ENCODE measurements around the gene ITPR2. TPM values are rescaled to one million over a fixed set of nuclear protein-coding genes. Genes with fewer than 3 reads are reported as not detected.

The ITPR2 gene
- total RNA-seq, 4 donors from 2014 or later, result 42.8 to 62.5 (median 52.1) TPM

DNA sequence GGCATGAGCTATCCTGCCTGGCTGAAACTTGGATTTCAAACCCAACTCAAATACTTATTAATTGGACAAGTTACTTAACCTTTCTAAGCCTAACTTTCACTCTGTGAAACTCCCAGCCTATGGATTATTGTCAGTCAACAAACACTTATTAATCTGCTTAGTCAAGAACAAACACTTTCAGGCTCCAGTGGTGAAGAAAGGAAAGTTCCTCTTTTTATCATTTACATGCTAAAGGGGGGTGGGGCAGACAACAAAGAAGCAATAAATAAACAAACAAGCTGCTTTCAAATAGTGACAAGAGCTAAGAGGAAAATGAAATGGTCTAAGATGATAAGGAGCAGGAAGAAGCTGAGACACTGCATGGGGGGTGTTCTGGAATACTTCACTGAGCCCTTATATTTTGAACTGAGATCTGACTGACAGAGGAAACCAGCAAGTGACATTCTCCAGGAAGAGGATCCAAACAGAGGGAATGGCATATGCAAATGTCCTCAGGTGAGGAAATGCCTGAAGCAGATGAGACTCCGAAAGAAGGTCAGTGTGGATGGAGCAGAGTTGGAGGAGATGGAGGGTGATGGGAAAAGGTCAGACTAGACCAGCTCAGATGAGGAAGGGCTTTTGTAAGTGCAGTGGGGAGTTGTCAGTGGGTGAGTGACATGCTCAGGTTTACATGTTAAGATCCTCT is 259.6 kb downstream of the ITPR2 start:
- intact Hi-C loops (cut with DNase I; ENCODE audit: low total_unique reads), result no loop called here
- no peak for TF ChIP-seq POLR2A (IDR thresholded peaks at IDR 0.05)
- no peak for TF ChIP-seq CTCF (IDR thresholded peaks at IDR 0.05)
- H3K4me3 ChIP-seq (ENCODE audit: low read depth, poor library complexity, severe bottlenecking), result no peak overlapping the region
- 94 to 96% methylated on average over 1 of the region's 1 CpG for WGBS, 2 donors
- no peak for DNase-seq (ENCODE audit: low spot score in 2 of 2)

DNA sequence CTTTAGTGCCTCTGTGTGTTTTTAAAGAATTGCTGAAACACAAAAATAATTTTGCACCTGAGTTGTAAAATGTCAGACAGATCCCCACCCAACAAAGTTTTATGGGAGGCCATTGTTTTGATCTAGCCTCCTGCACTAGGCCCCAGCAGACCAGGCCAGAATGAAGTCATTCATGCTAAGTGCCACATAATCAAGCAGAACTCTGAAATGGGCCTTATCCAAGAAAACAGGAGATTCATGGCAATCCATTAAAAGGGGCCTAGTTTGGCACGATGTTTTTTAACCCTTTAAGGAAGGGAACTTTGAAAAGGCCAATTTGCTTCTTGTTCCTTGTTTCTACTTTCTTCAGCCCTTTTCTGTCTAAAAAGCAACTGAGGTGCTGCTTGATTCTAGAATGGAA is 260.9 kb downstream of the ITPR2 start:
- WGBS, 2 donors, result 36 to 43% methylated on average over 1 of the region's 1 CpG
- H3K4me3 ChIP-seq (ENCODE audit: low read depth, poor library complexity, severe bottlenecking), result no peak overlapping the region
- intact Hi-C loops (cut with DNase I; ENCODE audit: low total_unique reads), result no loop called here
- no peak for DNase-seq (ENCODE audit: low spot score in 2 of 2)
- no peak for TF ChIP-seq CTCF (IDR thresholded peaks at IDR 0.05)
- TF ChIP-seq POLR2A (IDR thresholded peaks at IDR 0.05), result no peak

GRCh38 chr12:26571560-26571959 is 261.4 kb downstream of the ITPR2 start:
- intact Hi-C loops (cut with DNase I; ENCODE audit: low total_unique reads), result no loop called here
- TF ChIP-seq POLR2A (IDR thresholded peaks at IDR 0.05) (no peak), CTCF (IDR thresholded peaks at IDR 0.05) (no peak)
- WGBS, 2 donors, result 89 to 91% methylated on average over 3 of the region's 3 CpGs
- no peak for DNase-seq (ENCODE audit: low spot score in 2 of 2)
- H3K4me3 ChIP-seq (ENCODE audit: low read depth, poor library complexity, severe bottlenecking), result no peak overlapping the region

DNA sequence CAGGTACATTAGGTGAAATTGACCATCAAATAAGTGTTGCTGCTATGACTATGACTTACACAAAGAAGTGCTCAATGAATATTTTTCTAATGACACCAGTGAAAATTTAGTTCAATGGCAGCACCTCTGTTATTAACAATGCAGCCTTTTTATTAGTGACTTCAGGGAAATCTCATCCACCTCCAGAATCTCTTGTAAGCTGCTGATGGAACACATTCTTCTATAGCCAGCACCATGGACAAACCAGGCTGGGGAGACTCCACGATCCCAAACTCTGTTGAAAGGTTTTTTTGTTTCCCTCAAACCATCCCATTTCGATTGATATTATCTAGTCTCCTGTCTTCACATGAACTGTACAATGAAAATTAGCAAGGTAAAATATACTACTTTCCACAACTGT is 265.9 kb downstream of the ITPR2 start:
- DNase-seq (ENCODE audit: low spot score in 2 of 2), result no peak
- H3K4me3 ChIP-seq (ENCODE audit: low read depth, poor library complexity, severe bottlenecking), result no peak overlapping the region
- TF ChIP-seq CTCF (IDR thresholded peaks at IDR 0.05) (no peak), POLR2A (IDR thresholded peaks at IDR 0.05) (no peak)
- 55 to 64% methylated on average over 2 of the region's 2 CpGs for WGBS, 2 donors
- intact Hi-C loops (cut with DNase I; ENCODE audit: low total_unique reads), result no loop called here

- DNase-seq (ENCODE audit: low spot score in 2 of 2), result no peak
- intact Hi-C loops (cut with DNase I; ENCODE audit: low total_unique reads), result no loop called here
- no peak overlapping the region for H3K4me3 ChIP-seq (ENCODE audit: low read depth, poor library complexity, severe bottlenecking)
- TF ChIP-seq CTCF (IDR thresholded peaks at IDR 0.05), result no peak
- no peak for TF ChIP-seq POLR2A (IDR thresholded peaks at IDR 0.05)
- WGBS, 2 donors, result 61 to 72% methylated on average over 2 of the region's 2 CpGs
These were observed 266.3 kb downstream of the ITPR2 start for GRCh38 chr12:26566675-26567074.

DNA sequence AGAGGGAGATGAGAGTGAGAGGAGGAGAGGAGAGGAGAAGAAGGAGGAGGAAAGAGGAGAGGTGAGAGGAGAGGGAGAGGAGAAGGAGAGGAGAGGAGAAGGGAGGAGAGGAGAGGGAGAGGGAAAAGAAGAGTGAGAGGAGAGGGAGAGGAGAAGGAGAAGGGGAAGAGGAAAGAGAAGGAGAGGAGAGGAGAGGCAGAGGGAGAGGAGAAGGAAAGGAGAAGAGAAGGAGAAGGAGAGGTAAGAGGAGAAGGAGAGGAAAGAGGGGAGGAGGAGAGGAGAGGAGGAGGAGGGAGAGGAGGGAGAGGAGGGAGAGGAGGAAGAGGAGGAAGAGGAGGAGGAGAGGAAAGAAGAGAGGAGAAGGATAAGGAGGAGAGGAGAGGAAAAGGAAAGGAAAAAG is 266.8 kb downstream of the ITPR2 start:
- no peak for DNase-seq (ENCODE audit: low spot score in 2 of 2)
- intact Hi-C loops (cut with DNase I; ENCODE audit: low total_unique reads), result no loop called here
- TF ChIP-seq POLR2A (IDR thresholded peaks at IDR 0.05) (no peak), CTCF (IDR thresholded peaks at IDR 0.05) (no peak)
- no peak overlapping the region for H3K4me3 ChIP-seq (ENCODE audit: low read depth, poor library complexity, severe bottlenecking)

All from lower leg skin (tissue), 4 donors.